K562 (cell line): ENCODE results near the gene LIX1L. TPM values are rescaled to one million over a fixed set of nuclear protein-coding genes. Genes with fewer than 3 reads are reported as not detected.
A peak's percentile ranks its signal among the peaks of the same experiment; 100 is the strongest.

Experiments used
- BRCA1 ChIP-seq, 2 experiments: fragments of 450-650 bp in 1 of 2; sonication (generic) in 1 of 2; formaldehyde crosslinking in 1 of 2; IDR thresholded peaks; 2 replicates each; pipeline versions ENCODE4 v1.5.0 to v1.6.1; 2017 to 2020; ENCODE audit warnings: mild to moderate bottlenecking in 1 of 2, missing genetic modification reagents in 1 of 2
- BRF1 ChIP-seq: IDR thresholded peaks from 3 replicates; pipeline ENCODE4 v1.6.1; 2011; ENCODE audit warnings: borderline replicate concordance, mild to moderate bottlenecking; ENCODE audit not compliant: insufficient read length; ENCODE audit errors: extremely low read depth
- CEBPZ ChIP-seq: fragments of 150-350 bp; IDR thresholded peaks from 2 replicates; pipeline ENCODE4 v1.6.1; 2014; ENCODE audit warnings: low read depth, mild to moderate bottlenecking, low read length, borderline replicate concordance
- FOXJ2 ChIP-seq: fragments of 200-800 bp; sonication (Bioruptor generic); IDR thresholded peaks from 2 replicates; pipeline ENCODE4 v1.6.1; 2016; ENCODE audit warnings: missing genetic modification characterization, missing compliant biosample characterization
- FOXK1 ChIP-seq: sonication (generic); formaldehyde crosslinking; IDR thresholded peaks from 2 replicates; pipeline ENCODE4 v1.8.0; 2022; ENCODE audit warnings: missing genetic modification reagents, mild to moderate bottlenecking, borderline replicate concordance
- GABPA ChIP-seq: fragments of 200-800 bp; sonication (Bioruptor generic); conservative IDR thresholded peaks from 2 replicates; pipeline ENCODE4 v1.6.1; 2016; ENCODE audit warnings: low read depth, missing genetic modification characterization, missing compliant biosample characterization
- HDGF ChIP-seq: fragments of 450-650 bp; IDR thresholded peaks from 2 replicates; pipeline ENCODE4 v1.6.1; 2016
- HNRNPK ChIP-seq: fragments of 200-400 bp; formaldehyde crosslinking; IDR thresholded peaks from one replicate; pipeline ENCODE4 v1.6.1; 2018; ENCODE audit warnings: mild to moderate bottlenecking, low read depth, low read length; ENCODE audit not compliant: poor library complexity, severe bottlenecking
- KAT2B ChIP-seq: IDR thresholded peaks from one replicate; pipeline ENCODE4 v1.6.1; 2012; ENCODE audit warnings: low read depth, mild to moderate bottlenecking, control low read depth, inconsistent platforms, low read length, moderate library complexity
- KDM4B ChIP-seq, 2 experiments: fragments of 450-650 bp in 1 of 2; sonication (generic) in 1 of 2; IDR thresholded peaks; 2 replicates each; pipeline ENCODE4 v1.6.1; 2016 to 2017; ENCODE audit warnings: borderline replicate concordance in 2 of 2, antibody characterized with exemption in 1 of 2, low read depth in 1 of 2, mild to moderate bottlenecking in 1 of 2
- NFATC3 ChIP-seq: fragments of 450-650 bp; IDR thresholded peaks from 2 replicates; pipeline ENCODE4 v1.6.1; 2017; ENCODE audit warnings: mild to moderate bottlenecking
- NFE2 ChIP-seq: IDR thresholded peaks from 2 replicates; pipeline ENCODE4 v1.6.1; 2014; ENCODE audit warnings: antibody characterized with exemption, low read depth
- NFXL1 ChIP-seq: fragments of 450-650 bp; formaldehyde crosslinking; IDR thresholded peaks from 2 replicates; pipeline ENCODE4 v1.4.0; 2021; ENCODE audit warnings: mild to moderate bottlenecking
- PKNOX1 ChIP-seq: fragments of 450-650 bp; IDR thresholded peaks from 2 replicates; pipeline ENCODE4 v1.6.1; 2016
- TCFL5 ChIP-seq: fragments of 250-450 bp; sonication (Bioruptor Pico); conservative IDR thresholded peaks from 2 replicates; pipeline ENCODE4 v1.6.1; 2021; ENCODE audit warnings: mild to moderate bottlenecking, moderate library complexity, matching md5 sums
- THAP7 ChIP-seq: fragments of 250-450 bp; sonication (Bioruptor Pico); IDR thresholded peaks from 2 replicates; pipeline ENCODE4 v1.5.0; 2021
- VEZF1 ChIP-seq: fragments of 200-800 bp; sonication (Bioruptor generic); IDR thresholded peaks from 2 replicates; pipeline ENCODE4 v1.6.1; 2017; ENCODE audit warnings: missing genetic modification characterization, missing compliant biosample characterization
- ZNF121 ChIP-seq: sonication (generic); formaldehyde crosslinking; conservative IDR thresholded peaks from 2 replicates; pipeline ENCODE4 v1.8.0; 2022; ENCODE audit warnings: missing genetic modification reagents
- ZNF232 ChIP-seq: sonication (generic); formaldehyde crosslinking; IDR thresholded peaks from 2 replicates; pipeline ENCODE4 v1.8.0; 2022; ENCODE audit warnings: mild to moderate bottlenecking, missing genetic modification reagents
- ZNF398 ChIP-seq: fragments of 250-450 bp; sonication (Bioruptor Pico); IDR thresholded peaks from 2 replicates; pipeline ENCODE4 v1.8.0; 2021; ENCODE audit warnings: moderate library complexity, mild to moderate bottlenecking, inconsistent platforms
- polyA plus RNA-seq, 8 experiments: library from polyadenylated mRNA; depleted of rRNA in 4 of 8; stranded (reverse) in 5 of 8; unstranded in 3 of 8; fragments of >200 nt; fragmentation: Nextera tagmentation in 2 of 8; fragmentation: Illumina TruSeq in 1 of 8; extraction: Ambion mirVana in 2 of 8; extraction: Trizol in 1 of 8; gene quantifications; 2 replicates each; pipeline versions ENCODE4 v1.2.1 to v1.2.3, GENCODE V29; 2011 to 2014; ENCODE audit warnings: inconsistent platforms in 1 of 8, missing spikeins in 1 of 8
- total RNA-seq, 7 experiments: library from RNA; depleted of rRNA in 6 of 7; stranded (reverse); fragments of >200 nt in 6 of 7; fragmentation: Illumina TruSeq in 2 of 7; extraction: Trizol in 2 of 7; gene quantifications; 2 replicates each; pipeline versions ENCODE4 v1.2.1 to v1.2.3, GENCODE V29; 2011 to 2021; ENCODE audit warnings: low replicate concordance in 1 of 7

The LIX1L gene
- total and polyA plus RNA-seq, 9 of the 15 experiments (the other 6 are each of a cell fraction or from before 2014, with no cell fraction given) = 4.6 to 26.5 (median 12.5) TPM

- TF ChIP-seq PKNOX1 (no peak), BRCA1 (IDR thresholded peaks at IDR 0.05) (no peak), BRCA1 (CRISPR knock-in tag; IDR thresholded peaks at IDR 0.05) (no peak), TCFL5 (no peak; the same call in 1 of the 2 replicates), NFATC3 (no peak; the same call in 1 of the 2 replicates), GABPA (no peak), FOXK1 (CRISPR knock-in tag) (peak; percentile 100), BRF1 (no peak), CEBPZ (no peak), NFXL1 (no peak), HDGF (no peak), KDM4B (IDR thresholded peaks at IDR 0.05; ENCODE audit: borderline replicate concordance in 2 of 2, low read depth in 1 of 2) (peak in 1 of 2 experiments; percentile 75; a peak in 1 of 4 replicates), NFE2 (no peak; the same call in 1 of the 2 replicates), ZNF121 (no peak), VEZF1 (CRISPR knock-in tag) (peak; percentile 99), HNRNPK (no peak), KAT2B (no peak), ZNF398 (CRISPR knock-in tag) (no peak), THAP7 (CRISPR knock-in tag) (no peak), FOXJ2 (tag) (peak; percentile 98), ZNF232 (CRISPR knock-in tag) (no peak; the same call in 1 of the 2 replicates)
These were observed 38.7 kb upstream of the LIX1L start, which contains the start of gene TXNIP (continued) for GRCh38 chr1:145996433-145997015.
